RWPE1 (cell line): ENCODE data around the gene FRMD5.
"Not testable (repeated sequence)": the region's sequence is repeated elsewhere in the genome, so short reads cannot be mapped to it uniquely, and the experiment has no call there.

ENCODE experiments used
- CTCF ChIA-PET: fragments of 350-600 bp; sonication (Branson Sonifier 250); formaldehyde crosslinking; extraction: SDS; loops from one replicate; lab custom pipeline; 2021; lab: Yijun Ruan, JAX
- POLR2A ChIA-PET: fragments of 400-600 bp; formaldehyde crosslinking; extraction: SDS; loops from one replicate; lab custom pipeline; 2020; ENCODE audit warnings: antibody characterized with exemption; ENCODE audit not compliant: low non-redundant PET; lab: Yijun Ruan, JAX
- DNase-seq: peaks from one replicate; pipeline ENCODE4 v3.0.0; 2012; ENCODE audit warnings: low spot score
- H3K27ac ChIP-seq: fragments of 450-650 bp; 2 replicates; pipeline ENCODE4 v1.5.1; 2017
- TF ChIP-seq, protein P1 (sequence below): fragments of 450-650 bp; conservative IDR thresholded peaks from 2 replicates; pipeline ENCODE4 v1.5.1; 2017; ENCODE audit warnings: low read depth, mild to moderate bottlenecking

Gene FRMD5

DNA sequence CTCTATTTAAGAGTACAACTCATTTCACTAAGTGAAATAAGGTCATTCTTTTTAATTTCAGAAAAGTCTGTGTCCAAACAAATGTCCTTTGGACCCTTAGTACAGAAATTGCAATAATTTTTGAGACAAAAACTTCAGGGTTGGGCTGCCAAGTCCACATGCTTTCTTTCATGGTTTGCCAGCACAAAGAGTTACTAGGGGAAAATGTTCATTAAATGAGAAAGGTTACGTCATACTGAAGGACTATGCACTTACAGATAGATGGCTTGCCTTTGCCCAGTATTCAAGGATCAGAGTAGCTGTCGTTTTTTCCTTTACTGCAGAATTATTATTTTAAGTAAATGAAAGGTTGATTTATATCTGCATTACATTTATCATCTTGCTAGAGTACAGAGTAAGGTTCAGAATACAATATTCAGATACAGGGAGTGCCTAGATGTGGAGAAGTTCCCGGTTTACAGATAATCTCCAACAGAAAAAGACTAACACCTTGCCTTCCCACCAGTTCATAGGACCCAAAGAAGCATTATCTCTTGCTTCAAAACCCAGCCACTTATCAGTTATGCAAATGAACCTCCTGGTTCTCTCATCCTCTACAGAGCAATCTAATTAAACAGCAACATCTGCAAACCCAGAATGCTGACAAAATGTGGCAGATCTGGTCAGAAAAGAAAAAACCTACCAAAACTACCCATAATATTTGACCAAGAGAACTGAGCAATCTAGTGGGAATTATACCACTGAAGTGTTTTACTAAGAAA is 179.3 kb downstream of the FRMD5 start:
- ChIA-PET POLR2A (interaction anchor here (0.7 kb wide), 1 partner anchor 20 kb away, joined by 3 read pairs; no protein-coding TSS in a partner anchor), CTCF (no interaction called here)
- TF ChIP-seq, protein P1, sequence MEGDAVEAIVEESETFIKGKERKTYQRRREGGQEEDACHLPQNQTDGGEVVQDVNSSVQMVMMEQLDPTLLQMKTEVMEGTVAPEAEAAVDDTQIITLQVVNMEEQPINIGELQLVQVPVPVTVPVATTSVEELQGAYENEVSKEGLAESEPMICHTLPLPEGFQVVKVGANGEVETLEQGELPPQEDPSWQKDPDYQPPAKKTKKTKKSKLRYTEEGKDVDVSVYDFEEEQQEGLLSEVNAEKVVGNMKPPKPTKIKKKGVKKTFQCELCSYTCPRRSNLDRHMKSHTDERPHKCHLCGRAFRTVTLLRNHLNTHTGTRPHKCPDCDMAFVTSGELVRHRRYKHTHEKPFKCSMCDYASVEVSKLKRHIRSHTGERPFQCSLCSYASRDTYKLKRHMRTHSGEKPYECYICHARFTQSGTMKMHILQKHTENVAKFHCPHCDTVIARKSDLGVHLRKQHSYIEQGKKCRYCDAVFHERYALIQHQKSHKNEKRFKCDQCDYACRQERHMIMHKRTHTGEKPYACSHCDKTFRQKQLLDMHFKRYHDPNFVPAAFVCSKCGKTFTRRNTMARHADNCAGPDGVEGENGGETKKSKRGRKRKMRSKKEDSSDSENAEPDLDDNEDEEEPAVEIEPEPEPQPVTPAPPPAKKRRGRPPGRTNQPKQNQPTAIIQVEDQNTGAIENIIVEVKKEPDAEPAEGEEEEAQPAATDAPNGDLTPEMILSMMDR = no peak

DNA sequence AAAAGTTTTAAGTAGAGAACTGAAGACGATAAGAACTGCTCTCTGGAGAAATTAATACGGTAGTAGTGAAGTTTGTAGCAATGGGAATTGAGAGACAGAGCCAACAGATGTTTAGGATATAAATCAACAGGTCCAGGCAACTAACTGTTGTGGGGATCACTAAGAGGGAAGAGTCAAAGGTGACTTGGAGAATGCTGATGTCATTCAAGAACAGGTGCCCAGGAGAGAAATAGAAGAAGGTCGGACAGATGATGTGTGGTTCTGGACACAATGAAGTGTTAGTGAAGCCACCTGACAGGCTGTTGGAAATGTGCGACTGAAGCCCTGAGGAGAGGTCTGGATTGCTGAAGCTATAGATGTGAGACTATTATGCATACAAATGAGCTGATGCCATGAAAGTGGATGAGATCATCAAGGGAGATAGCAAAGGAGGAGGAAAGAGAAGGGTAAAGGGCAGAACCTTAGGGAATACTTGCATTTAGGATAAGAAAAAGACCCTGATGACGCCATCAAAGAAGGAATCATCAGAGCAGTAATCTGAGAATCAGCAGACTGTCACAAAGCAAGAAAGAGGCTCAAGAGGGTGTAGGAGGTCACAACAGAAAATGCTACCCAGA is 183.7 kb downstream of the FRMD5 start:
- POLR2A ChIA-PET = no interaction called here
- CTCF ChIA-PET = interaction anchor here (0.7 kb wide), 1 partner anchor 662 kb away, joined by 3 read pairs; no protein-coding TSS in a partner anchor
- no peak overlapping the region for H3K27ac ChIP-seq
- TF ChIP-seq, protein P1 = no peak
- no peak for DNase-seq

More for the DNA sequence above, 179.3 kb downstream of the FRMD5 start:
- H3K27ac ChIP-seq = no peak overlapping the region
- DNase-seq = no peak

DNA sequence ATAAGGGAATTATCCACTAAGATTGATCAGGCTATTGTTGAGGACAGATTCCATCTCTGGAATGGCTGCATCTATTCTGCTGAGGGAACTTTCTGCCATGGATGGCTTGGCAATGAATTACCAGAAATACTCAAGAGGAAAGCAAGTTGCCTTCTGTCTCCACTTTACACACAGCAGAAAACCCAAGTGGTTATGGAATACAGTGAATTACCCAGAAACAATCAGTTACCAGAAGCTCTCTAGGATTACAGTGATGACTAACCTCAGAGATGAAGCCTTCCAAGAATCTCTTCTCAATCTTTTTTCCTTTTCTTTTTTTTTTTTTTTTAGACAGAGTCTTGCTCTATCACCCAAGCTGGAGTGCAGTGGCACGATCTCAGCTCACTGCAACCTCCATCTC is 185.0 kb downstream of the FRMD5 start:
- no peak overlapping the region for H3K27ac ChIP-seq
- CTCF ChIA-PET = interaction anchor here (0.7 kb wide), 1 partner anchor 524 kb away, joined by 3 read pairs; no protein-coding TSS in a partner anchor
- POLR2A ChIA-PET = no interaction called here
- no peak for DNase-seq
- TF ChIP-seq, protein P1 = no peak

DNA sequence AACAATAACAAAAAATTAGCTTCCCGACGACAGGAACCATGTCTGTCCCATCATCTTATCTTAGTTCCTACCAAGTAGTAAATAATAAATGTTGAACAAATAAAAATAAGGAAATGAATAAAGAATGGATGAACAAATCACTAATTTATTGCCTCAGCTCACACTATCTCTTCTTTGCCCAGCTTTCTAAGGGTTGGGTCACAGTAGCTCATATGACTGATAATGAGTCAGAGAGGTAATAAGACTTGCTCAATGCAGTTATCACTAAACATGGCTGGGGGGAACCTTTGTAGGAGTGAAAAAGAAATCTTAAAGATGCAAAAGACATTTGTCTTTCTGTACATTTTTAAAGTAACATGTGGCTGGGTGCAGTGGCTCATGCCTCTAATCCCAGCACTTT is 186.0 kb downstream of the FRMD5 start:
- H3K27ac ChIP-seq = peak overlapping the region; percentile 72
- ChIA-PET POLR2A (no interaction called here), CTCF (interaction anchor here (1.4 kb wide), 1 partner anchor 15 kb away, joined by 6 read pairs; no protein-coding TSS in a partner anchor)
- peak; percentile 91 for DNase-seq
- TF ChIP-seq, protein P1 = no peak

DNA sequence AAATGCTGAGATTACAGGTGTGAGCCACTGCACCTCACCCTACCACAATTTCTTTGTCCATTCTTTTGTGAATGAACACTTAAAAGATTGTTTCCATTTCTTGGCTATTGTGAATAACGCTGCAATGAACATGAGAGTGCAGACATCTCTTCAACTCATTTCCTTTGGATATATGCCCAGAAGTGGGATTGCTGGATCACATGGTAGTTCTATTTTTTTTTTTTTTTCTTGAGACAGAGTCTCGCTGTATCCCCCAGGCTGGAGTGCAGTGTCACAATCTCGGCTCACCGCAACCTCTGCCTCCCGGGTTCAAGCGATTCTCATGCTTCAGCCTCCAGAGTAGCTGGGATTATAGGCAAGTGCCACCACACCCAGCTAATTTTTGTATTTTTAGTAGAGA is 194.8 kb downstream of the FRMD5 start:
- CTCF ChIA-PET = interaction anchor here (1.0 kb wide), 1 partner anchor 14 kb away, joined by 3 read pairs; no protein-coding TSS in a partner anchor
- DNase-seq, H3K27ac ChIP-seq: not testable (repeated sequence)
- POLR2A ChIA-PET = interaction anchor here (0.7 kb wide), 1 partner anchor 70 kb away, joined by 3 read pairs; no protein-coding TSS in a partner anchor

DNA sequence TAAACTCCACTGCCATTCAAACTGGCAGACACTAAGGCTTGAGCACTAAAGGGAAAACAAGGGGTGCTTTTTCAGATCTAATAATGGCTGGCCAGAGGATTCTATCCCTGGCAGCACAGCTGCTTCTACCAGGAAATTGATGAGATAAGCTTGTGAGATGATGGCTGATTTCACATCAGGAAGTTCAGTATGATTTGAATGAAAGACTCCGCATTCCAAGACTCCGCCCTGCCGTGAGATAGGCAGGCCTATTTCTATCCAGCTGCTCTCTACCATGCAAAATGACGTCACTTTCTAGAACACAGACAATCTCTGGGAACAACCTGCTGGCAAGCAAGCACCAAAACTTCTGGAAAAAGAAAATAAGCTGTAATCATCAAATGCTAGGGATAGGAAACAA is 196.5 kb downstream of the FRMD5 start:
- TF ChIP-seq, protein P1 = no peak
- CTCF ChIA-PET = no interaction called here
- POLR2A ChIA-PET = no interaction called here
- no peak for DNase-seq
- H3K27ac ChIP-seq = no peak overlapping the region

DNA sequence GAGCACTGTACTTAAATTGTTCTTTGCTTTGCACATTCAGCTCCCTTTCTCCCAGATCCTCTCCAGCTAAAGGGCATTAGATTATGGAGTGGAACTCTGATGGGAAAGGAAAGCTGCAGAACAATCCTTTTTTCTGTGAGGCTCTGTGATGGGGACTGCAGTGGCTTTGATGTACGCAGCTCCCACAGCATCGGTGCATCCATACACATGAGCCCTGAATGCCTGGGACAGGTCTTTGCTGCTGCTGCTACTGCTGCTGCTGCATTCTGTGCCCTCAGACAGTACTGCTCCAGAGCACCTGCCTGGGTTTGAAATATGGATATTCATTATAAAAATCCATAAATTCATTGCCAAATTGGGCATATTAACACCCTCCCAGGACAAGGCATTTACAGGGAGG is 203.9 kb downstream of the FRMD5 start:
- H3K27ac ChIP-seq = no peak overlapping the region
- CTCF ChIA-PET = interaction anchor here (0.6 to 0.8 kb wide), 2 partner anchors 18 to 635 kb away, joined by 3 to 4 read pairs; no protein-coding TSS in a partner anchor
- no peak for DNase-seq
- POLR2A ChIA-PET = no interaction called here
- TF ChIP-seq, protein P1 = no peak
